HL-60 (cell line): ENCODE results near the gene C6.

ENCODE experiments used
- CTCF ChIP-seq: IDR thresholded peaks from one replicate; pipeline ENCODE4 v1.5.1; 2011; ENCODE audit warnings: low read length, control low read depth, inconsistent platforms; ENCODE audit not compliant: insufficient read depth
- GABPA ChIP-seq: IDR thresholded peaks from 2 replicates; pipeline ENCODE4 v1.6.1; 2012; ENCODE audit warnings: low read depth
- POLR2AphosphoS5 ChIP-seq: IDR thresholded peaks from 2 replicates; pipeline ENCODE4 v1.6.1; 2012; ENCODE audit warnings: low read depth
- REST ChIP-seq: IDR thresholded peaks from 2 replicates; pipeline ENCODE4 v1.6.1; 2012; ENCODE audit warnings: low read depth; ENCODE audit not compliant: insufficient replicate concordance

GRCh38 chr5:41156739-41157138 lies 56.6 kb downstream of the C6 start:
- TF ChIP-seq CTCF (no peak), POLR2AphosphoS5 (no peak), REST (no peak), GABPA (no peak)
